ENCODE measurements around the gene KCNJ10.

KCNJ10 gene

GRCh38 chr1:160077486-160077885 is 7.5 kb upstream of the KCNJ10 start:
- Histone ChIP-seq H3K9me3 (ENCODE audit: control insufficient read depth, insufficient read depth, low read length) (no peaks in the 10 kb centered on the region), H3K4me2 (ENCODE audit: low read length) (no peak overlapping the region), H3K27ac (ENCODE audit: low read depth, low read length) (no peak overlapping the region), H3K4me3 (ENCODE audit: low read length) (no peak overlapping the region), H4K20me1 (ENCODE audit: control insufficient read depth, insufficient read depth, low read depth, low read length) (no peaks in the 10 kb centered on the region), H3K36me3 (ENCODE audit: control insufficient read depth, low read length) (no peaks in the 10 kb centered on the region), H3K79me2 (ENCODE audit: control insufficient read depth, low read length) (no peaks in the 10 kb centered on the region), H3K27me3 (ENCODE audit: control insufficient read depth, low read length) (peaks cover 21% of the 10 kb centered on the region), H3K4me1 (ENCODE audit: control insufficient read depth, low read length) (0 out of 2 replicates have a peak, but pooled peaks cover 5% of the 10 kb centered on the region), H3F3A (ENCODE audit: control insufficient read depth, insufficient read depth) (0 out of 2 replicates have a peak, but pooled peaks cover 6% of the 10 kb centered on the region), H3K9me2 (replicated peaks; ENCODE audit: control insufficient read depth, low read length) (no peaks in the 10 kb centered on the region)
- TF ChIP-seq EZH2phosphoT487 (IDR thresholded peaks at IDR 0.05; ENCODE audit: borderline replicate concordance, low read length) (no peak), CTCF (IDR thresholded peaks at IDR 0.05; ENCODE audit: low read depth, low read length, poor library complexity, severe bottlenecking) (no peak)

DNA sequence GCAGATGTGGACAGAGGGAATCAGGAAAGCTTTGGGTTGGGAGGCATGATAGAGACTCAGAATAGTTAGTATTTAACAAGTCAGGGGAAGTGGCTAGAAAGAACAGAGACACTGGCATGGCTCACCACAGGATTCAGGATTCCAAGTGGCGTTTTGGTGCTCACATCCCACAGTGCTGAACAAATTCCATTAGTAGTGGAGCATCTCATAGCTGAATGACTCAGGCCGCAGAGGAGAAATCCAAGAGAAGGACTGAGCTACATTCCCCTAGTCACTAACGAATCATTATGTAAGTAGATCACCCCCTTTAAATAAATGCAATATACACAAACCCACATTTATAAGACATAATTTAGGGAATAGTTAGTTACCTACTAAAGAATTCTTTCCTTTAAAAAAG is 6.3 kb upstream of the KCNJ10 start:
- Histone ChIP-seq H3K4me1 (ENCODE audit: control insufficient read depth, low read length) (peaks cover 10% of the 10 kb centered on the region), H3K27me3 (ENCODE audit: control insufficient read depth, low read length) (peaks cover 21% of the 10 kb centered on the region), H3F3A (ENCODE audit: control insufficient read depth, insufficient read depth) (0 out of 2 replicates have a peak, but pooled peaks cover 6% of the 10 kb centered on the region), H3K9me3 (ENCODE audit: control insufficient read depth, insufficient read depth, low read length) (no peaks in the 10 kb centered on the region), H3K27ac (ENCODE audit: low read depth, low read length) (no peak overlapping the region), H3K4me2 (ENCODE audit: low read length) (no peak overlapping the region), H3K9me2 (replicated peaks; ENCODE audit: control insufficient read depth, low read length) (no peaks in the 10 kb centered on the region), H3K4me3 (ENCODE audit: low read length) (no peak overlapping the region), H3K36me3 (ENCODE audit: control insufficient read depth, low read length) (no peaks in the 10 kb centered on the region), H3K79me2 (ENCODE audit: control insufficient read depth, low read length) (no peaks in the 10 kb centered on the region), H4K20me1 (ENCODE audit: control insufficient read depth, insufficient read depth, low read depth, low read length) (no peaks in the 10 kb centered on the region)
- no peak for TF ChIP-seq CTCF (IDR thresholded peaks at IDR 0.05; ENCODE audit: low read depth, low read length, poor library complexity, severe bottlenecking)
- no peak for TF ChIP-seq EZH2phosphoT487 (IDR thresholded peaks at IDR 0.05; ENCODE audit: borderline replicate concordance, low read length)

DNA sequence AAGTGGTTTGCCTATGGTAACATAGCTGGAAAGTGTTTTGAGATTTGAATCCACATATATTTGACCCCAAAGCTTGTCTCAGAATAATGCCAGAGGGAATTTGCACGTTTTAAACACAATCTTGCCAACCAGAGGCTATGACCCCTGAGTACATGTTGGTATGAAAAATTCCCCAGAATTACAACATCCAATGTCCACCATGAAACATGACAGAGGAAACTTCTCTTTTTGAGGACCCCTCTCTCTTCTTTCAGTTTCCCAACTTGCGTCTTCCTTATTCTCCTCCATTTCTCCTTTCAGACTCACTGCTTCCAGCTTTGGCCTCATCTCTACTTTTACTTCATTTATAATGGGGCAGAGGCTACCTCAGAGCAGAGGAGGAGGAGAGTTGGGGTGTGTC is 5.9 kb upstream of the KCNJ10 start:
- Histone ChIP-seq H3K27ac (ENCODE audit: low read depth, low read length) (no peak overlapping the region), H3K27me3 (ENCODE audit: control insufficient read depth, low read length) (peaks cover 20% of the 10 kb centered on the region), H3K4me3 (ENCODE audit: low read length) (no peak overlapping the region), H3K4me2 (ENCODE audit: low read length) (no peak overlapping the region), H3K4me1 (ENCODE audit: control insufficient read depth, low read length) (peaks cover 11% of the 10 kb centered on the region), H3F3A (ENCODE audit: control insufficient read depth, insufficient read depth) (0 out of 2 replicates have a peak, but pooled peaks cover 6% of the 10 kb centered on the region), H3K9me2 (replicated peaks; ENCODE audit: control insufficient read depth, low read length) (no peaks in the 10 kb centered on the region), H3K36me3 (ENCODE audit: control insufficient read depth, low read length) (no peaks in the 10 kb centered on the region), H3K9me3 (ENCODE audit: control insufficient read depth, insufficient read depth, low read length) (no peaks in the 10 kb centered on the region), H4K20me1 (ENCODE audit: control insufficient read depth, insufficient read depth, low read depth, low read length) (no peaks in the 10 kb centered on the region), H3K79me2 (ENCODE audit: control insufficient read depth, low read length) (no peaks in the 10 kb centered on the region)
- no peak for TF ChIP-seq EZH2phosphoT487 (IDR thresholded peaks at IDR 0.05; ENCODE audit: borderline replicate concordance, low read length)
- no peak for TF ChIP-seq CTCF (IDR thresholded peaks at IDR 0.05; ENCODE audit: low read depth, low read length, poor library complexity, severe bottlenecking)
